Embryonic facial prominence (tissue), 1 donor: ENCODE measurements around the gene CCDC190.
"Not testable (repeated sequence)": the region's sequence is repeated elsewhere in the genome, so short reads cannot be mapped to it uniquely, and the experiment has no call there.

Experiments
- DNase-seq: peaks from one replicate; pipeline ENCODE4 v3.0.0-alpha.2; 2016; ENCODE audit errors: extremely low spot score

CCDC190 gene

GRCh38 chr1:162878000-162878596 is 17.1 kb upstream of the CCDC190 start:
- no peak for DNase-seq

DNA sequence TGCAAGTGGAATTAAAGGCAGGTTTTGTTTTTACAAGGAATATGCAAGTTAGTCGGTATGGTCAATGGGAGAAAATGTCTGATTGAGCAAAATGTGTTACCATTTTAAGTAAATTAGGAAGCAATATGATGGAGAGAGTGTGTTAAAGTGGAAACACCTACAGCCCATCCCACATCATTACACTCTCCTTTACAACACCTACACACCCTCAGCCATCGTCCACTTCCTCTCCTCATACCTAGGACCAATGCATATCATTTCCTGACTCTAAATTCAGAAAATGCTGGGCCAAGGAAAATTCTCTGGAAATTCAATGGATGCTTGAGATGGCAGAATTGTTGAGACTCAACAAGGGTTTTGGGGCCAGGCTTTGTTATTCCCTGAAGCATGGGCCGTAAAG is 16.4 kb upstream of the CCDC190 start:
- no peak for DNase-seq

- no peak for DNase-seq
These were observed 15.8 kb upstream of the CCDC190 start for GRCh38 chr1:162876751-162877150.

DNA sequence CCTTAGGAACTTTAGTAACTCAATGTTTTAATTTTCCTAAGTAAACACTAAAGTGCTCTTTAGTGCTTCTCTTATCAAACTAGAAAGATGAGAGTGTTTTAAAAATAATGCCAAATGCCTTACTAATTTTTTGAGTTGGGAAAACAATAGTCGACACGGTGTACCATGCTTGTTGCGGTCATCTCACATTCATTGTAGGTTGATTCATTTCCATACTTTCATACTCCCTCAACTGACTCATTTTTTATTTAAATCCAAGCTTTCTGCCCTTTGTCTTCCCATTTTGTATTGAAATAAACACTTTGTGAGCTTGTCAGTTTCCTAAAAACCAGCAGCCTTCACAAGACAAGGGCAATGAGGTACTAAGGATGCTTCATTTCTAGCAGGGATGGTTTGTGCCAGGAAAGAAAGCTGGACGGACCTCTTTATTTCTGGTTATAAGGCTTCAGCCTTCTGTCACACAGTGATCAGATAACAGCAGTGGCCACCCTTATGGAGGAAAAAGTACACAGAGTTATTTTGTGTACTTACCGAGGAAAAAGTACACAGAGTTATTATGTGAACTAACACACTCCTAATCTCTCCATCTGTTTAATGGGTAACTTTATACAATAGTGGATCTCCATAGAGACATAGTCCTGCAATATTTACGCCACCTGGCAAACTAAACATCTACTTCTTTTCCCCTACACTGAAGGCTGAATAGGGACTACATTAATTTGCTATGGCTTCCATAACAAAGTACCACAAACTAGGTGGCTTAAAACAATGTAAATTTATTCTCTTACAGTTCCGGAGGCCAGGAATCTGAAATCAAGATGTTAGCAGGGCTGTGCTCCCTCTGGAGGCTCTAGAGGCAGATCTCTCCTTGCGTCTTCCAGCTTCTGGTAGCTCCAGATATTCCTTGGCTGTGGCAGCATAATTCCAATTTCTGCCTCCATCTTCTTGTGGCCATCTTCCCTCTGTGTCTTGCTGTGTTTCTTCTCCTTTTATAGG is 13.0 kb upstream of the CCDC190 start:
- no peak for DNase-seq

- DNase-seq, result no peak
These were observed 12.0 kb upstream of the CCDC190 start for GRCh38 chr1:162872981-162873380.

- not testable (repeated sequence) for DNase-seq
These were observed 10.4 kb upstream of the CCDC190 start for GRCh38 chr1:162871417-162871816.

DNA sequence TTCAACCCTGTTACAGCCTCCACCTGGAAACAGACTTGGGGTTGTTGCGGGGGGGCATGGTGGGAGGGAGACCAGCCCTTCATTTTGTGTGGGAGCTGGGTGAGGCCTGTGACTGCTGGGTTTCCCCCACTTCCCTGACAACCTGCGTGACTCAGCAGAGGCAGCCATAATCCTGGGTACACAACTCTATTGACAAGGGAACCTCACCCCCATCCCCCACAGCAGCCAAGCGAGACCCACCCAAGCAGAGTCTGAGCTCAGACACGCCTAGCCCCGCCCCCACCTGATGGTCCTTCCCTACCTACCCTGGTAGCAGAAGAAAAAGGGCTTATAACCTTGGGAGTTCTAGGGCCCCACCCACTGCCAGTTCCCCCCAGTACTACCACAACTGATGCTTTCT is 8.0 kb upstream of the CCDC190 start:
- DNase-seq, result no peak

DNA sequence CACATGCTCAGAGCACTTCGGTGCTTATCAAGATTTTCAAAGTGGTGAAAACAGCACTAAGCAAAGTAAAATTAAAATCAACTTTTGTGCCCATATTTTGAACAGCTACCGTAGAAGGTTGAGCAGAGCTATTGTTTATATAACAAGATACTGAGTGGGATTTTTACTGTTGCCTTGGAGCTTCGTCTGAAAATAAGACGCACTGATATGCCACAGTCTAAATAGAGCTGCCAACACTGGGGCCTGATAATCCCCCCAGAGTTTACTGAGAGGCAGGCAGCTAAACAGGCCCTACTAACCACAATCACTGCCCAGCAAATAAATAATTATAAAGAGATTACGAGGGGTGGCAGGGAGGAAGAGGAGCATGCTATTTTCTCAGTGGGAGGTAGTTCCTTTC is 650 bp upstream of the CCDC190 start:
- DNase-seq, result no peak

- DNase-seq, result no peak
These were observed 1.8 kb downstream of the CCDC190 start for GRCh38 chr1:162859191-162859590.

DNA sequence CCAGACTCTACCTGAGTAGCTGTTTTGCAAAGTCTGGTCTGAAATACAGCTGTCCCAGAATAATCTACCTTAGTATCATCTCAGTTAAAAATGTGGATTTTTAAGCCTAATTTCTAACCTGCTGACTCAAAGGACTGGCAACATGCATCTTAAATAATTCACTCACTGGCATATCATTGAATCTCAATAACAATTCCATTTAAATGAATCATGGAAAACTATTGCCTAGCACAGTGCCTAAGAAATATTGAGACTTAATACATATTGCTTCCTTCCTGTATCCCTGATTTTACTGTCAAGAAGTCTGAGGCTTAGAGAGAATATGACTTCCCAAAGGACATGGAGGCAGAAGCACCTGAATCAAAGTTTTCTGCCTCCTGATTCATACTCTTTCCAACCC is 3.1 kb downstream of the CCDC190 start:
- no peak for DNase-seq

DNA sequence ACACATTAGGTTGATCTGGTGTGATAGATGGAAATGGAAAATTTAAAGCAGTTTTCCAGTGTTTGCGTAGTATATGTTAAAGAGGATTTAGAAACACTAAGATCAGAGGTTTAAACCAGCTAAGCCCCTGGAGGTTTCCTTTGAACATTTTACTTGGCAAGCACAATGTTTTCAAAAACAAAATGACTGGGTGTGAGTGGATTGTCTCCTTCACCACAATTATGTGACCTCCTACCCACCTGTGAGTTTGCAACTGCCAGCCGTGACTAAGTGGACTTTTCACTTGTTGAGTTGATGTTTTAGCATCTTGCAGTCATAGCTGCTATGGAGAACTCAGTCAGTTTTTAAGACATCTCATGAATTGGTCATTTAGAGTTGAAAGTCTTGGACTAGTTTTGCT is 4.7 kb downstream of the CCDC190 start:
- DNase-seq, result no peak

DNA sequence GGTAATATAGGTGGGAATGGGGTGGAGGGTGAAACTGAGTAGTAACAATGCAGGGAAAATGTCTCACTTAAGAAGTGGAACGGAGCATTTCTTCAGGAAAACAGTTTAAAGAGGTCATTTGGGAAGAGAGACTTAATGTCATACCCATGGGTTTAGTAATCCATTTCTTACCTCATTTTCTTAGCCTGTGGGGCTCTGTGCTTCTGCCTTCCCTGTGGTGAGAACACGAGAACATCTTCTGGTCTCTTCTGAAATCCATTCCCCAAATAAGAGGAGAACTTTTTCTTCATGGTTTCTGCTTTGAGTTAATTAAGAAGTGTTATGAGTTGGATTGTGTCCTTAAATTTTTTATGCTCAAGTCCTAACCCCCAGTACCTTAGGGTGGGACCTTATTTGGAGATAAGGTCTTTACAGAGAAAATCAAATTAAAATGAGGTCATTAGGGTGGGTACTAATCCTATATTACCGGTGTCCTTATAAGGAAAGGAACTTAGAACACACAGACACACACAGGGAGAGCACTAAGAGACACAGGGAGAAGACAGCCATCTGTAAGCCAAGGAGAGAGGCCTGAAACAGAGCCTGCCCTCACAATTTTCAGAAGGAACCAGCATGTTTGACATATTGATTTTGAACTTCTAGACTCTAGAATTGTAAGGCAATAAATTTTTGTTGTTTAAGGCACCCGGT is 5.4 kb downstream of the CCDC190 start:
- DNase-seq, result no peak

DNA sequence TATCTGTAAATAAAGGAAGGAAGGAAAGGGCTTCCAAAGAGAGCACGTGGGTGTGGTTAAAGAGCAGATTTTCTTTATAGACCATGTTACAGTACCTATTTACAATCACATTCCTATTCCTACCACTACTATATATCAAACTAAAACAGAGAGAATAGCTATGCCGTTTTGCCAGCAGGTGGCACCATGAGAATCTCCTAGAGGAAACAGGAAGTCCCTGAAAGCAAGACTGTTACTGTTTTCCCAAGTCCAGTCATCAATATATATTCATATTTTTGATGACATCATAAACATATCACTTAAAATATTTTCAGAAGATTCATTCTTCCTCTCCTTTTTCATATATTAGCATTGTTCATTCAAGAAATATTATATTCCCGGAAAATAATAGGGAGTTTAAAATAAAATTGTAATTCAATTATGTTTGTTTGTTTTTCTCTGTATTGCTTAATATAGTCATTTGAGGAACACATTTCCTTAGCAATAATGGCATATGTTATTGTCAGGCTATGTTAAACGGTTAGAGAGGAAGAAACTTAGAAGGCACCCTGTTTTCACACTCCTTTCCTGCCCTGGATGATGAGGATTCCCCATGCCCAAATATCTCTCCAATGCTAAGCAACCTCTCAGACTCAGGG is 6.6 kb downstream of the CCDC190 start:
- no peak for DNase-seq

DNA sequence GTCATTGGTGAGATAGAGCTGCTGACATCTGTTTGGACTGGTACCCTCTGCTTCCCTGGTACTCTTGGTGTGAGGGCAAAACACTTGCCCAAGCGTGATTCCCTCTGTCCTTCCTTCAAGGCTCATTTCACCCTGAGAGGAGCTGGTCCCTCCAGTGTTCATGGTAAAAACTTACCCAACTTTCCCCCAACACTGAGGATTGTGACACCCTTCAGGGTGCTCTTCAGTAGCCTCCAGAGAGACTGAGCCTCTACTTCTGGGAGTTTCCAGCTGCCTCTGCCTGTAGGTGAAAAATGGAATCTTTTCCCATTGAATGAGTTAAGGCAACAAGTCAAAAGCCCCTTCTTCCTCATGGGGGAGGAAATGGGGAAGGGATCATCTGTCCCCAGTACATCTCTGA is 9.6 kb downstream of the CCDC190 start:
- DNase-seq, result no peak

DNA sequence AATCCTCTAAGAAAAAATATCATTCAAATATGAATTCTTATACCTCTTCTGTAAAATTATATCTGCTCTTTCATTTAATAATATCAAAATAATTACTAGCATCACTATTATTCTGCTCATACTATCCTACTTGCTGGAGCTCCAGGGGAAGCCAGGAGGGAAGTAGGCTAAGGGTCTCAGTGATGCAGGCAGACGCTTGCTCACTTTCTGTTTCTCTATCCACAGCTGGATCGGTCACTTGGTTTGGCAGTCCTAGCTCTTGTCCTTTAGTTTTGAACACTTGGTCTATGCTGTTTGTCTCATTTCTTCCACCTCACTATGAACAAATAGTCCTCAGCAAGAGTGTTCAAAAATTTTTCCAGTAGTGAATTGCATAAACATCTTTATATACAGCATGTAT is 11.3 kb downstream of the CCDC190 start:
- DNase-seq, result no peak

DNA sequence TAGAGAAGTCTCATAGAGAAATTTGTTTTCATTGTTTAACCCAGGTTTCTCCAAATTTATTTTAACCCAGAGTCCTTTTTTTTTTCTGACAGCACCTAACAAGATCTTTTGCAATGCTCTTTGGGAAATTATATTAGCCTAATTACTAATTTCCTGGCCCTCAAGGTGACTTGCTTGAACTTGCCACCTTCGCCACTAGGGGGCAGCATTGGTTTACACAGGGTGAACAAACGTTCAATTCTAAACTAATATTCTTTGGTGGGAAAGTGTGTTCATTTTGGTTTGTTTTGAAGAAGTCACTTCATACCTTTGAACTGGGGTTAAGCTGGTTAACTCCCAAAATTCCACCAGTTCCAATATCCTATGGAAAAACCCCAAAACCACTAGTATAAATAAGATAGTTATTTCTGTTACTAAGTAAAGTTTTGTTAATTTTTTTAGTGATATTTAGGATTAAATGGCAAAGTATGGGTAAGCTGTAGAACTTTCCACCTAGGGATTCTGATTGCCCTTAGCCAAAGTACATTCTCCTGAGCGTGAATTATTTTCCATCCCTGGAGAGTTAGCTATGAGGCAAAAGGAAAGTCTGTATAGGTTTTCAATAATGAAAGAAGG is 13.0 kb downstream of the CCDC190 start:
- no peak for DNase-seq

GRCh38 chr1:162846256-162847212 is 14.4 kb downstream of the CCDC190 start:
- no peak for DNase-seq

DNA sequence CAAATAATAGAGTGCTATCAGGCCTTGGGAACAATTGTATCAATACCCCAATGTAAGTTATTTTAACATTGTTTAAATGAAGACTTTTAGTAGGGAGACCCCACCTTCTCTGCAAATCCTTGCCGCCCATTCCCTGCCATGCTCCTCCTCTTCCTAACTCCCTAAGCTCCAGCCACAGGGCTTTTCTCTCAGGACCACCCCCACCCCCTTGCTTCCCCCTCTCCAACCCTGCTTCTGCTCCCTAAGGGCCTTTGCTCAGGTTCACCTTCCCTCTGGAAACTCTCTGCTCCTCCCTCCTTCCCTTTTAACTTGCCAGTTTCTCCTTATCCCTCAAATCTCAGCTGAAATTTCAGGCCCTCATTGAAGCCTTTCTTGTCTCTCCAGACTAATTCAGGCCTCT is 16.8 kb downstream of the CCDC190 start:
- DNase-seq, result no peak

GRCh38 chr1:162840250-162840839 is 20.6 kb downstream of the CCDC190 start:
- DNase-seq, result no peak

DNA sequence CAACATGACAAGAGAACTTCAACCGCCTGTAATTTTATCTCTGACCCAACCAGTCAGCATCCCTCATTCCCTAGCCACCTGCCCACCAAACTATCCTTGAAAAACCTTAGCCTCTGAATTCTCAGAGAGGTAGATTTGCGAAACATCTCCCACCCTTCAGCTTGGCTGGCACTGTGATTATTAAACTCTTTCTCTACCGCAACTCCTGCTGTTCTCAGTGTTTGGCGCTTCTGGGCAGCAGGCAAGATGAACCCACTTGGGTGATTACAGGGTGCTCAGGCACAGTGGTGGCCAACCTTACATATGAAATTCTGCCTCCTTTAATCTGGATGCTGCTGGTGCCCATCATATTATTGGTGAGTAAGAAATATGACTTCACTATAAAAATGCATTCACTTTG is 22.1 kb downstream of the CCDC190 start:
- no peak for DNase-seq
